Central memory CD4-positive, alpha-beta T cell (primary cell): ENCODE results near the gene KIF2C.
A peak's percentile ranks its signal among the peaks of the same experiment; 100 is the strongest.
"Not testable (repeated sequence)": the region's sequence is repeated elsewhere in the genome, so short reads cannot be mapped to it uniquely, and the experiment has no call there.

Experiments
- DNase-seq: peaks from one replicate; pipeline ENCODE4 v3.0.0; 2022

Gene KIF2C

DNA sequence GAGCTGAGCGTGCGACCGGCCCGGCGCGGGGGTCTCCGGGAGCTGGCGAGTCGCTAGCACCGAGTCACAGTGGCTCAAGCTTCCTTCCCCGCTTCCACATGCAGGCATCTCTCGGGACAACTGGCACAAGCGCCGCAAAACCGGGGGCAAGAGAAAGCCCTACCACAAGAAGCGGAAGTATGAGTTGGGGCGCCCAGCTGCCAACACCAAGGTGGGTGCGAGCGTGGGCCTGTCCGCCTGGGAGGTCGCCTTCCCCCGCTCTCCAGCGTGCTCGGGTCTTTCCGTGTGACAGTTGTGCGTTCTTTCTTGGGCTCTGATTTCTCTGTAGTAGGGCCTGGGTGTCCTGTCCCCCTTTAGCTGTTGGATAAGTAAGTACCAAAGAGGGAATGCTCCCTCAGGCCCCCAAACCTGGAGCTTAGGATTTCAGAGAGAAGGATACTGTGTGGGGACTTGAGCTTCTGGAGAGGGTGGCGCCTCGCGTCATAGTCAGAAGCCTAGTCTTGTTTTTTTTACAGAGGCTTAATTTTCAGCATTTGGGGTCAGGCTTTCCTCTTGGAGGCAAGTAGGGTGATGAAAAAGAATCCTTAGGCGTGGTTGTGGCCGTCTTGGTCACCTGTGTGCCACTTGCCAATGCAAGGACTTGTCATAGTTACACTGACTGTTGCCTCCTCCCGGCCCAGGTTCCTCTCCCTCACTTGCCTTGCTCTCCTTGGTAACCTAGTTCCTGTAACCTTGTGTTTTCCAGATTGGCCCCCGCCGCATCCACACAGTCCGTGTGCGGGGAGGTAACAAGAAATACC lies 36.5 kb downstream of the KIF2C start:
- DNase-seq = no peak

DNA sequence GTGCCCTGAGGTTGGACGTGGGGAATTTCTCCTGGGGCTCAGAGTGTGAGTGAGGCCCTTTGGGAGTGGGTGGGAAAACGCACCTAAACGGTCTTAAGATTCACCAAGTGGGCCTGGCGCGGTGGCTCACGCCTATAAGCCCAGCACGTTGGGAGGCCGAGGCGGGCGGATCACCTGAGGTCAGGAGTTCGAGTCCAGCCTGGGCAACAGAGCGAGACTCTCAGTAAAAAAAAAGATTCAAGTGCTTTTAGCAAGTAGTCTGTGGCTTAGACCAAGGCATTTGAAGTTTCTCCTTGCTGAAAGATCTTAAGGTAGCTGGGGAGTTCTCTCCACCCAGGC lies 37.1 kb downstream of the KIF2C start:
- no peak for DNase-seq

DNA sequence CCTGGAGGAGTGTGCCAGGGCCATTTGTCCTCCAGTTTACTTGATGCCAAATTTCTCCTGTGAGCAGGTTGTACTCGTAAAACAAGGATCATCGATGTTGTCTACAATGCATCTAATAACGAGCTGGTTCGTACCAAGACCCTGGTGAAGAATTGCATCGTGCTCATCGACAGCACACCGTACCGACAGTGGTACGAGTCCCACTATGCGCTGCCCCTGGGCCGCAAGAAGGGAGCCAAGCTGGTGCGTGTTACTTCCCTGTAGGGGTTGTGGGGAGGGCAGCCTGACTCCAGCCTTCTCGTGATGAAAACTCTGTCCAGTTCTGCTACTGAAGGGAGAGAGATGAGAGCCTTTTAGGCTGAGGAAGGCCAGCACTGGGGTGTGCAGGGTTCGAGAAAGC lies 37.9 kb downstream of the KIF2C start:
- DNase-seq = no peak

DNA sequence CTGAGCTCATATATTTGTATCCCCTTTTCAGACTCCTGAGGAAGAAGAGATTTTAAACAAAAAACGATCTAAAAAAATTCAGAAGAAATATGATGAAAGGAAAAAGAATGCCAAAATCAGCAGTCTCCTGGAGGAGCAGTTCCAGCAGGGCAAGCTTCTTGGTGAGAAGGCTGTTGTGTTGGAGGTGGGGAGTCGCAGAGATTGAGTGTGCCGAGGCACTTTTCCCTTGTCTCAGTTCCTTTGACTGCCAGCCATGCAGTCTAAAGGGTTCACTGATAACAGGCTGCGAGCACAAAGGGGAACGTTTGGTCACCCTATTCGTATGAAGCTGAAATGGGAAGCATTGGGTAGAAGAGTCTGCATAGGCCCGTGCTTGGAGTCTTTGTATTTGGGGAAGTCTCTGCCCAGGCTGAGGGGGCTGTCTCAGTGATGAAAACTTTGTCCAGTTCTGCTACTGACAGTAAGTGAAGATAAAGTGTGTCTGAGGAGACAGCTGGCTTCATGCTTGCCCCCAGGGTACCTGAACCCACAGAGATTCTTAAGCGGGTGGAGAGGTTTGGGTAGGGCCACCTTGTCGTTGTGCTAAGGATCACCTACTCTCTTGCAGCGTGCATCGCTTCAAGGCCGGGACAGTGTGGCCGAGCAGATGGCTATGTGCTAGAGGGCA lies 38.5 kb downstream of the KIF2C start:
- DNase-seq = no peak

DNA sequence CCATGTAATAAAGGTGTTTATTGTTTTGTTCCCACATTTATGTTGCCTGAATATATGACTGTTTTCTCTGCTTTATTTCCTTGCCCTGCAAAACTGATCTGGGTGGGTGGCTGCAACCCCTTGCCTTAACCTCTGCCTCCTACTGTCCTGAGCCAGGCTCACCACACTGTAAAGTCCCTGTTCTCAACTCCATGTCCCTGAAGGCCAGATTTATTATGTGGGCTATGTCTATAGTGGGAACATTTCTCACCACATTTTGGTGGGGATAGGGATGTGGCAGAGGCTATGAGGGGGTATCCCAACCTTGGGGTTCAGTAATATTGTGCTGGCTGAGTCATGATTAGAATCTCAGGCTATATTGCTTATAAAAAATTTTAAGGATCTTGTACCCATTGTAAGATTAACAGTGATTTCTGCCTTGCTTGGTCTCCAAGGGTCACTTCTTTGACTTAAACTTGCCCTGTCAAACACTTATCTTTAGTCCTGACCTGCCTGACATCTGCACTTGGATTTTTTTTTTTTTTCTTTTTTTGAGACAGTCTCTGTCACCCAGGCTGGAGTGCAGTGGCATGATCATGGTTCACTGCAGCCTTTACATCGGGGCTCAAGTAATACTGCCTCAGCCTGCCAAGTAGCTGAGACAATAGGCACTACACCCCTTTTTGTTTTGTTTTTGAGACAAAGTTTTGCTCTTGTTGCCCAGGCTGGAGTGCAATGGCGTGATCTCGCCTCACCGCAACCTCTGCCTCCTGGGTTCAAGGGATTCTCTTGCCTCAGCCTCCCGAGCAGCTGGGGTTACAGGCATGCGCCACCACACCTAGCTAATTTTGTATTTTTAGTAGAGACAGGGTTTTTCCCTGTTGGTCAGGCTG lies 39.3 kb downstream of the KIF2C start:
- no peak for DNase-seq

DNA sequence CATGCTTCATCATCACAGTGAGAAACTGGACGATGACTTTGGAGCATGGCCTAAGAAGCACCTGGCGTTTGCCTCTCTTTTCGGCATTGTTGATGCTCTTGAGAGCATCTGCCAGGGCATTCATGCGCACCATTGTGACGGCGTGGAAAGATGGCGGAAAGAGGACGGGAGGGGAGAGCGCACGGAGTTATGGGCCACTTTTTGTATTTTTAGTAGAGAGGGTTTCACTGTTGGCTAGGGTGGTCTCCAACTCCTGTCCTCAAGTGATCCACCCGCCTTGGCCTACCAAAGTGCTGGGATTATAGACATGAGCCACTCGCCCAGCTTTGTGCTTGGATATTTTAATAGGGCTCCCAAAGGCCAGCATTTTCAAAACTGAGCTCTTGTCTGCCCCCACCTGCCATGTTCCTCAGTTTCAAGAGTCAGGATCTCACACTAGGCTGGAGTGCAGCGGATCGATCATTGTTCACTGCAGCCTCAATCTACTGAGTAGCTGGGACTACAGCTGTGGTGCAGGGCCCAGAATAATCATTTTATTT lies 41.0 kb downstream of the KIF2C start:
- DNase-seq = no peak

DNA sequence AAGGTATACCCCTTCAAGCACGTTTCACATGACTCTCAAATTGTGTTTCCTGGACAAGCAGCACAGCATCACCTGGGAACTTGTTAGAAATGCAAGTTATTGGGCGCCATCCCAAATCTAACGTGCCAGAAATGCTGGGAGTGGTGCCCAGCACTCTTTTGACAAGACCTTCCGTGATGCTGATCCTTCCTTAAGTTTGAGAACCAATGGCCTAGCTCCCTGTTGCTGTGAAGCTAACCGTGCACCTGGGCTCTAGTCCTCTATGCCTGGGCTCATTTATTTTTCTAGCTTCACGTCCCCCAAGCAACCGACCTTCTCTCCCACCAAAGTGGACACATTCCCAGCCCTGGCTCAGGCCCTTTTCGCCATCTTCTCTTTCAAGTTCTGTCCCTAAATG lies 44.1 kb downstream of the KIF2C start:
- DNase-seq = no peak

DNA sequence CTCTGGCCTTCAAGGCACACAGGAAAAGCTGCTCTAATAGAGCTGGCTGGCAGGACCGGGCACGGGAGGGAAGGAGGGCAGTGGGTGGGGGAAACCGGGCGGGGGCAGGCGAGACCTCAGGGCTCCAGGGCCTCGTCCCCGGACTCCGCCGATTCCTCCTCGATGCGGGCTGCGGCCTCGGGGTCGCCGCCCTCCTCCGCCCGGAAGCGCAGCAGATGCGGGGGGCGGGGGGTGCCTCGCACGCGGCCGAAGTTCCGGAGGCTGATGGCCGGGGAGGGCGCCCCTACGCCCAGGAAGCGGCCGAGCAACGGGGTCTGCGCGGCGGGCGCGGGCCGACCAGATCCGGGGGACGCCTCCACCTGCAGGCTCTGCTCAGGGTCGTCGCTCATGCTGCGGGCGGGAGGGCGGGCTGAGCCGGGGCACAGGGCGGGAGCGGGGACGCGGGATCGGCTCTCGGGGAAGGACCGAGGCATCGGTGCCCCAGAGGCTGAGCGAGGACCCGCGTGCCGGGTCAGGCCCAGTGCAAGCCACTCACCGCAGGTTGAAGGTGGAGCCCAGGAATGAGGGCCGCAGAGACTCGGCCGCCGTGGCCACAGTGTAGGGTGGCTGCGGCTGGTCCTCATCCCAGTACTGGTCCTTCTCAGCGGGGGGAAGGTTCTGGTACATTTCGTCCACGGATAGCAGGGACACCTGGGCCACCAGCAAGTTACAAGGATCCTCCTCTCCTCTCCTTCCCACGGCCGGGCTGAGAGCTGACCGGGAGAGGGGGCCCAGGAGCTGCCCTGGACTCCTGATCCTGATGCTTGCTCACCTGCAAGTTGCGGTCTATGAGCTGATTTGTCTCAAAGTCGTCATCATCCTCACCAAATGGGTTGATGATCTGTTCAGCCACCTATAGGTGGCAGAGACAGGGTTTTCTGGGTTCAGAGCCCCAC lies 44.7 kb downstream of the KIF2C start:
- no peak for DNase-seq

DNA sequence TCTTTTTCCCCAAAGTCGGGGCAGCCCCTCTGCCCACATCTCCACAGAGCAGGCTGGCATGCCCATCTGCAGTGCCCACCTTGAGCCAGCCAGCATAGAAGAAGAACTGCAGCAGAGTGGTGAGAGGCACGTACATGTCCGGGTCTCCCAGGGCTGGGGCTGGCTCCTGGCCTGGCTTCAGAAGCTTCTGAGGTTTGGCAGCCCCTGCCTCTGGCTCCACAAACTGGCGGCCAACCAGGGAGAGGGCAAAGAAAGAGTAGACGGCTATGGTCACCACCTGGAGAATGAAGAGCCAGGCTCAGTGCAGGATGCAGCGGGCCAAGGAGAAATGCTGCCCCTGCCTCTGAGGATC lies 45.4 kb downstream of the KIF2C start:
- no peak for DNase-seq

DNA sequence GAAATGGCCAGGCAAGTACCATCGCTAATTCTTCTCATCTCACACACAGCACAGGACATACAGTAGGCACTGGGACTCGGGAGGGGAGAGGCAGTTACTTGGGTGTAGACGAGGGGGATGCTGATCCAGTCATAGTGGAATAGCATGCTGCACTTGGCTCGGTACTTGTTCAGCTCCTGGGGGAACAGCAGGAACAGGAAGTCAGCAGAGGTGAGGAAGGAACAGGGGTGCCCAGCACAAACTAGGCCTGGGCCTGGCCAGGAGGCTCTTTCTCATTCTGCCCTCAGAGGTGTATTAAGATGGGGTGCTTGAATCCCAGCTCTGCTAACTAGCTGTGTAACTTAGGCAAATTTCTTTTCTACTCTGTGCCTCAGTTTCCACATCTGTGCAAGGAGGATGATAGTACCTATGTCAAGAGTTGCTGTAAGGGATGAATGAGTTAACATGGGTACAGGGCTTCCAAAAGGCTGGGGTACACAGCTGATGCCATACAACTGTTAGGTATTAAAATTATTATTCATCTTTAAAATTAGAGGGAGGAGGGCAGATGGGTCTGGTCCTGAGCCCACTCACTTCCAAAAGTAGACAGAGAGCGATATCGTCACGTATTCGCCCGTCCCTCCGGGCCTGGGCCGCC lies 46.0 kb downstream of the KIF2C start:
- no peak for DNase-seq

DNA sequence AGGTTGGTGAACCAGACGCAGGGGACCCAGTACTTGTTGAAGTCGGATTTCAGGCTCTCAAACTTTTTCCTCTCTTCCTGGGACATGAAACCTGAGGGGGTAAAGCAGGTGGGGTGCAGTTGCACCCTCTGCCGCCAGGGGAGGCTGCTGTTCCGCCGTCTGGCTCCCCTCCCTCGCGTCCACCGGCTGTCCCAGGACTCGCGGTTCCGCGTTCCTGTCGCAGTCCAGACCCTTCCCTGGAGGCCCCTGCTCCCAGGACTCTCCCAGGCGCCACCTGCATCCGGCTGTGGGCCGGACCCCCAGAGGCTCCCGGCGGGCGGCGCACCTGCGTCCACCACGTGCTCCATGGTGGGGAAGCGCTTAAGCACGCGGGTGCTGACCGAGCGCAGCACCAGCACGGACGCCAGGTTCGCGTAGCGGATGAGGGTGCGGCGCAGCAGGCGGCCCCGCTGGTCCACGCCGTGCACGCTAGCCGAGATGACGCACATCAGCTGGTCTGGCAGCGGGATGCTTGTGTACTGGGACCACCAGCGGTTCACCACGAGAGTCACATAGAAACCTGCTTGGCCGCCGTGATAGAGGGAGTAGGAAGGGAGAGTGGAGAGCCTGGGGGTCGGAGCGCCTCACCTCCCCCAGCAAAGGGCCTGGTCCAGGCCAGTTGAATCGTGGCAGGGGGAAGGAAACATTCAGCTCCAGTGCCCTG lies 46.7 kb downstream of the KIF2C start:
- peak; percentile 76 for DNase-seq

DNA sequence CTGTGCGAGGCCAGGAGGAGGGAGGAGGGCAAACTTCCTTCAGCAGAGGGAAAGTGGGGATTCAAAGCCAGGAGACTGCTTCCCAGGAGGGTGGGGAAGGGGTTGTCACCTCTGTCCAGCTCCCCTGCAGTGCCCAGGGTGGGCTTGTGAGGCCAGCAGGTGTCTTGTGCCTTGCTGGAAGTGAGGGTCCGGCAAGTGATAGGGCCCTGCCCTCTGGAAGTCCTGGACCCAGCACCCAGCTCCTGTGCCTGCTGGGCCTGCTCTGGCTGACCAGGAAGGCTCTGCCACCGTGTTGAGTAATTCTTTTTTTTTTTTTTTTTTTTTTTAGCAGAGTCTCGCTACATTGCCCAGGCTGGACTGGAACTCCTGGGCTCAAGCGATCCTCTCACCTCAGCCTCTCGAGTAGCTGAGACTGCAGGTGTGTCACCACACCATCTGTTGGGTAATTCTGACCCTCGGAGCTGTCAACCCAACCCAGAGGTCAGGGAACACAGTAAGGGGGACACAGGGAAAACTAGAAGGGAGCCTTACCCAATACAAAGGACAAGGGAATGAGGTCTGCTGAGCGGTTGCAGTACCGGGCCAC lies 47.3 kb downstream of the KIF2C start:
- DNase-seq = no peak

DNA sequence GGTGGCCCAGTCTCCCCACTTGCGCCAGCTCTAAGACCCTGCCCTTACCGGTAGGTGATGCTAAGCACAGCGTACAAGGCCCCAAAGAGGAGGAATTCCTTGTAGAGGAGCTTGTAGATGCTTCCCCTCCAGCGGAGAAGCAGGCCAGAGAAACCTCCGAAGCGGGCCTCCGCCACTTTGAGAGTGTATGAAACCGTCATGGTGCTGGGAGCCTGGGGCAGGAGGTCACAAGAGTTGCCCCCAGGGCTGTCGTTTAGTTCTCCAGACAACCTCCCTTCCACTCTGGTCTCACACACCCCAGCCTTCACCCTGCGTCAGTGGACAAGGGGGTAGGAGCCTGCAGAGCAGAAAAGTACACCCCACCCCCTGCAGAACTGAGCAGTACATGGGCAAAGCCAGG lies 47.9 kb downstream of the KIF2C start:
- DNase-seq = no peak

DNA sequence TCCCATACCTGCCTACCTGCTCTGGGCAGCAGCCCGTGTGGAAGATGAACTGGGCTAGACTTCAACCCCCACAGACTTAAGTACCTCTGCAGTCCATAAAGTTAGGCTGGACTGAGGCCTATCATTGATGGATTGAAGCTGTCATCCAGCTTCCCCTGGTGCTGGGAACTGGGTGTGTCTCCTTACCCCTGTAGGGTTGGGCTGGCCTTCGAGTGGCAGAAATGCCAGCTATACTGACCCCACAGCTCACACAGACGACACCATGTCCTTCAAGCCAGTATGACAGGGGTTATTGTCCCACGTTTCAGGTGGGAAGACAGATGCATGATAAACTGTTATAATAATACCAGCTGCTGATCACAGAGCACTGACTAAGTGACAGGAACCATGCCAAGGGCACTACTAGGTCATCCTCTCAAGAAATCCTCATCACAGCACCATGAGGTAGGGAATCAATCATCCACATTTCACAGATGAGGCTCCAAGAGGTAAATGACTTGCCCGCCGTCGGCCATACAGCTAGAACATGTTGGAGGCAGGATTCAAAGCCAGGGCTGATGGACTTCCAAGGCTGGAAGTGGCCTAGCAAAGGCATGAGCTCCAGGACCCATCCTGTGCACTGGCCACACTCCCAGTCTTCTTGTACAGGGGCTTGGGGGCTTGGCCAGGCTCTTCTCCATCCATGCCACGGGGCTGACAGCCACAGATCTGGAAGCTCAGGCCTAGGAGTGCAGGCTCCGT lies 48.7 kb downstream of the KIF2C start, which contains the start of gene BEST4:
Gene BEST4, minus strand, starts transcription at position 51 of the 741 bp plus-strand sequence. CDS start 465 bp downstream, outside the sequence.
- no peak for DNase-seq

DNA sequence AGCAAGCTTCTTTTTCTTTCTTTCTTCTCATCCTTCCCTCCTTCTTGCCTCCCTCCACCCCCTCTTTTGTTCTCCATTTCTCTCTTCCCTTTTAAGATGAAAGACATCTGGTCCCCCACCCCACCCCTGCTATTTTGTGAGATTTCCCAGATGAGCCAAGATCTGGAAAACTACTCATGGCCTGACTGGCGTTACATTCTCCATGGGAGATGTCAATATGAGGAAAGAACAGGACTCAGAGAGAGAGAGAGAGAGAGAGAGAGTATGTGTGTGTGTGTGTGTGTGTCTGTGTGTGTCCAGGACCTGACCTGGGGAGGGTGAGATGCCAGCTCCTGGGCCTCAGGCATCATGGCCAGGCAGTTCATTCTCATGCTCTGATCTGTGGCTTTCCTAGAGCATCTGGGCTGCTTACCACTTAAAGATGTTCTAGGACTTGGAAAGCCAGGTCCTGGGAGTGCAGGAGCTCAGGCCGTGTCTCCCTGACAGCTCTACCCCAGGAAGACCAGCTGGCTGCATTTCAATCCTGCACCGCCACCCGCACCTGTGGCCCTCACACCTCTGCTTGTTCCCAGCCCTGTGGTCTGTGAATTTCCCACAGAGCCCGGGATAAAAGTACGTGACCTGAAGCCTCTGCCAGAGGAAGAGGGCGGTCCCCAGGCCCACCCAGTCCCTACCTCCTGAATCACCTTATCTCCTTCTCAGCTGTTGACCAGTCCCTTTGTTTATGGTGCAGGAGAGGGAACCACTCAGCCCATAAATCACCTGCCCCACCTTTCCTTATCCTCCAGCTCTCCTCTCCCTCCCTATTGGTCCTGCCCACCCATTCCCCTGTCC lies 51.5 kb downstream of the KIF2C start:
- DNase-seq = no peak

DNA sequence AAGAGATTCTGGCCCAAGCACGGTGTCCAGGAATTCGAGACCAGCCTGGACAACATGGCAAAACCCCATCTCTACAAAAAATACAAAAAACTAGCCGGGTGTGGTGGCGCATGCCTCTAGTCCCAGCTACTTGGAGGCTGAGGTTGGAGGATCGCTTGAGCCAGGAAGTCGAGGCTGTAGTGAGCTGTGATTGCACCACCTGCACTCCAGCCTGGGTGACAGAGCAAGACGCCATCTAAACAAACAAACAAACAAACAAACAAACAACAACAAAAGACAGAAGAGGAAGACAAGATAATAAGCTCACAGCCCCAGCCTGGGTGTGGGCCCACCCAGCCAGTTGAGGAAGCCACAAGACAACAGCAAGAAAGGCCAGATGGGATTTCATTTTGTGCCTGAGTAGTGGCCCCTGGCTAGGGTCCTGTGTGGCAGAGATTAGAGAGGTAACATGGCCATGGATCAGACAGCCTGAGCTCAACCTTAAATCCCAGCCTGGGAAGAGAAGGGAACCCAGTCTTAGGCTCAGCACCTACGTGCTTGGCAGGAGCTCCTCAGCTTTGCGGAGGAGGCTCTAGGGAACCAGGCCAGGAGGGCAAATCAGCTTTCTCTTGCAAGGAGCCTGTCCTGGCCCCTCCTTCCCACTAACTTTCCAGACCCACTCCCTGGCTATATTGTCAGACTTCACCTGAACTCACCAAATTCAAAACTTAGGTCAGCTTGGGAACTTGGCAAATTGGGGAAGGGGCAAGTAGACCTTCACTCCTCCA lies 53.3 kb downstream of the KIF2C start:
- no peak for DNase-seq

DNA sequence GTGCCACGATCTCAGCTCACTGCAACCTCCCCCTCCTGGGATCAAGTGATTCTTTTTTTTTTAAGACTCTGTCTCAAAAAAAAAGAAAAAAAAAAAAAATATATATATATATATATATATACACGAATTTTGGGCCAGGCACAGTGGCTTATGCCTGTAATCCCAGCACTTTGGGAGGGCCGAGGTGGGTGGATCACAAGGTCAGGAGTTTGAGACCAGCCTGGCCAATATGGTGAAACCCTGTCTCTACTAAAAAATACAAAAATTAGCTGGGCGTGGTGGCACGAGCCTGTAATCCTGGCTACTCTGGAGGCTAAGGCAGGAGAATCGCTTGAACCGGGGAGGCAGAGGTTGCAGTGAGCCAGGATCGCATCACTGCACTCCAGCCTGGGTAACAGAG lies 58.2 kb downstream of the KIF2C start:
- not testable (repeated sequence) for DNase-seq
